Rectal smooth muscle tissue (tissue), 1 donor: Measurements from ENCODE around the gene COG5.
"Not testable (repeated sequence)": the region's sequence is repeated elsewhere in the genome, so short reads cannot be mapped to it uniquely, and the experiment has no call there.

Experiments
- H3K27ac ChIP-seq: one replicate; pipeline ENCODE4 v1.7.0; 2013; ENCODE audit warnings: low read depth, low read length, inconsistent platforms
- H3K27me3 ChIP-seq: one replicate; pipeline ENCODE4 v1.7.0; 2013; ENCODE audit warnings: low read length; ENCODE audit not compliant: control insufficient read depth, insufficient read depth
- H3K36me3 ChIP-seq: one replicate; pipeline ENCODE4 v1.7.0; 2013; ENCODE audit warnings: low read length; ENCODE audit not compliant: control insufficient read depth, insufficient read depth
- H3K4me1 ChIP-seq: one replicate; pipeline ENCODE4 v1.7.0; 2013; ENCODE audit warnings: low read length; ENCODE audit not compliant: control insufficient read depth, insufficient read depth
- H3K4me3 ChIP-seq: one replicate; pipeline ENCODE4 v1.7.0; 2013; ENCODE audit warnings: low read length
- H3K9ac ChIP-seq: one replicate; pipeline ENCODE4 v1.7.0; 2013; ENCODE audit warnings: low read length

Gene COG5

DNA sequence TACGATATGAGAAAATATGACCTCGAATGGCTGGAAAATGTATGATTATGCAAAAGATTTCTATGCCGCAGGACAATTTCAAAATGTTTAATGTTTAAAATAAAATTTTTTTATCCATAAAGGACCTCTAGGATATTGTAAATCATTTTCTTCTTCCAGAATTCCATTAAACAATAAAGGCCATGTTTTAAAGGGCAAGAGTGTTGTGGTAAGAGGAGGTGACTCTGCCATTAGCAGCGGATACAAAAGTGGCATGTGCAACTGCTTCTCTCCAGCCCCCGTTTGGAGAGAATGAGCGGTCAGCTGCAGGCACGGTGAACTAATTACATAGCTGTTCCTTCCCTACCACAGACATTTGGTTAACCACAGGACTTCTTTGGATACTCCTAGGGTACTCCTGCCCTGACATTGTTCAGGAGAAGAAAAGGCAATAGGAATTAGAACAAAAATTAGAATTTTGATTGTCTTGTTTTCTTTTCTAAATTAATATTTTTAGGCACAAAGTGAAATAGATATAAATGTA, 331.1 kb downstream of the COG5 start:
- H3K27me3 ChIP-seq, result no peaks in the 10 kb centered on the region
- no peaks in the 10 kb centered on the region for H3K36me3 ChIP-seq
- no peak overlapping the region for H3K9ac ChIP-seq
- no peaks in the 10 kb centered on the region for H3K4me1 ChIP-seq
- H3K27ac ChIP-seq, result no peak overlapping the region
- H3K4me3 ChIP-seq, result no peak overlapping the region

DNA sequence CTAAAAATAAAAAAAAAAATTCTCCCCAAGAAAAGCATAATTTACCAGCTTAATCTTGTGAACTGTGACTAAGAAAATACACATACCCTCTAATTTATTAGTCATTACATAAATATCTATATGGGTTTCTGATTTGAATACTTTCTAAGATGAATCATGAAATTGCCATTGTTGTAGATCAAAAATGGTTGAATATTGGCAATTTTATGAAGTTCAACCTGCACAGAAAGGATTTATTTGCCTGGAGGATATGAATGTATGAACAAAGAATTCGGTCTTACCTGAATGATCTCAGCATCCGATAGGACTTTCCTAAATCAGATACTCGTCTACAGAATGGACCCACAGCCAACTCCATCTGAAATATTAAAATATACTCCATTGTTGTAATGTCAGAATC, 333.4 kb downstream of the COG5 start:
- H3K4me1 ChIP-seq, result no peaks in the 10 kb centered on the region
- peaks cover 2% of the 10 kb centered on the region for H3K36me3 ChIP-seq
- H3K4me3 ChIP-seq, result no peak overlapping the region
- H3K9ac ChIP-seq, result no peak overlapping the region
- no peak overlapping the region for H3K27ac ChIP-seq
- H3K27me3 ChIP-seq, result no peaks in the 10 kb centered on the region

DNA sequence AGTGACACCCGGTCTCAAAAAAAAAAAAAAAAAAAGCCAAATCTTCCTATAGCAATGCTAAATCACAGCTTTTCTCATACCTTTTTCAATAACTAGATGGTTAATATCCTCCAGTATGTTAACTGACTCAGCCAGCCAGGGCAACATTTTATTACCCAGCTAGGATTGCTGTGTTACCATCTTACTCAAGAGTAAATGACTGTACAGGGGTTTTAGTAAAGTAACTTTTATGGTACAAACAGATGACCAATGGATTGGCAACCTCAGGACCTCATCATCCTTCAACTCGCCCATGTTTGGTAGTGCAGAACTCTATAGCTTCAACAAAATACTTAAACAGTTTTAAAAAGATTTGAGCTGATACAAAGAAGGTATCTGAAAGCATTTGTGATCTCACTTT, 335.4 kb downstream of the COG5 start:
- H3K27ac ChIP-seq, result no peak overlapping the region
- H3K27me3 ChIP-seq, result no peaks in the 10 kb centered on the region
- H3K4me1 ChIP-seq, result no peaks in the 10 kb centered on the region
- peaks cover 2% of the 10 kb centered on the region for H3K36me3 ChIP-seq
- no peak overlapping the region for H3K4me3 ChIP-seq
- H3K9ac ChIP-seq, result no peak overlapping the region

DNA sequence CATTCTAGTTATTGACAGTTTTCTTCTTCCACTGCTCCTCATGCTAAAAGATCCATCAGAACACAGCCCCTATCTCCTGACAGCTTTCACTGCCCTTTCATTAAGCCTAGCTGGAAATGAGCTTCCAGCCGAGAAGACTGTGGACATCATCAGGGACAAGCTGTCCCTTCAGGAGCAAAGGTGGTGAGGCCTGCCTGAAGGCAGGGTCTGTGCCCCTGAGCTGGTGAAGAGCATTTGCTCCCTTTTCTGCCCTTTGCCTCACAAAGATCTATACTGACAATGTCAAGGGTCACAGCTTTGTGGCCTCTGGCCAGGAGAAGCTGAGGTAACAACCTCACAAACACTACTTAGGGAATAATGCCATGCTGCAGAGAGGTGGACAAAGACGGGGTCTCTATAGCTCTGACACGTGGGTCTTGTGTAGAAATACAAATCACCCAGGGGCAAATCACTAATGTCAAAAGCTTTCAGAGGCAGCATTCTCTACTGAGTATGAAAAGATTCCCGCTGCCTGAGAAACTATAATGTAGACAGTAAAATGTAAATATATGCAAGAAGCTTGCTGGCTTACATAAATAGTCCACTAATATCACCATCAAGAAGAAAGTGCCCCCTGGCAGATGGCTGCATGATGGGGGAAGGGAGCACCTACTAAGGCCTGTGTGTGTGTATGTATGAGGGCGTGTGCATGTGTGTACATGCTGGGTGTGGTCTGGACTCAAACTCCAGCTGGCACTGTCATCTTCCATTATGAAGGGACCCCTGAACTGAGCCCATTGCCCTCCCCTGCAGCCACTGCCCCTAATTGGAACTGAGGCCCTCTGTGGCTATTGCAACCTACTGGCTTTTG, 339.1 kb downstream of the COG5 start:
- no peak overlapping the region for H3K4me3 ChIP-seq
- H3K9ac ChIP-seq, result no peak overlapping the region
- H3K27me3 ChIP-seq, result no peaks in the 10 kb centered on the region
- no peaks in the 10 kb centered on the region for H3K4me1 ChIP-seq
- peaks cover 2% of the 10 kb centered on the region for H3K36me3 ChIP-seq
- H3K27ac ChIP-seq, result no peak overlapping the region

DNA sequence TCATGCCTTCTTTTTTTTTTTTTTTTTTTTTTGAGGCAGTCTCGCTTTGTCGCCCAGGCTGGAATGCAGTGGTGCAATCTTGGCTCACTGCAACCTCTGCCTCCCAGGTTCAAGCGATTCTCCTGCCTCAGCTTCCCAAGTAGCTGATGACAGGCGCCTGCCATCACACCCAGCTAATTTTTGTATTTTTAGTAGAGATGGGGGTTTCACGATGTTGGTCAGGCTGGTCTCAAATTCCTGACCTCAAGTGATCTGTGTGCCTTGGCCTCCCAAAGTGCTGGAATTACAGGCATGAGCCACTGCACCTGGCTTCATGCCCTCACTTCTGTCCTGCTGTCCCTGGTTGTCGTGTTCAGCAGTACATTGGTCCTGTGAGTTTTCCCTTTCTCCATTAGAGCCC, 342.9 kb downstream of the COG5 start:
- not testable (repeated sequence) for H3K4me3 ChIP-seq, H3K9ac ChIP-seq, H3K27ac ChIP-seq, H3K27me3 ChIP-seq, H3K4me1 ChIP-seq, H3K36me3 ChIP-seq

DNA sequence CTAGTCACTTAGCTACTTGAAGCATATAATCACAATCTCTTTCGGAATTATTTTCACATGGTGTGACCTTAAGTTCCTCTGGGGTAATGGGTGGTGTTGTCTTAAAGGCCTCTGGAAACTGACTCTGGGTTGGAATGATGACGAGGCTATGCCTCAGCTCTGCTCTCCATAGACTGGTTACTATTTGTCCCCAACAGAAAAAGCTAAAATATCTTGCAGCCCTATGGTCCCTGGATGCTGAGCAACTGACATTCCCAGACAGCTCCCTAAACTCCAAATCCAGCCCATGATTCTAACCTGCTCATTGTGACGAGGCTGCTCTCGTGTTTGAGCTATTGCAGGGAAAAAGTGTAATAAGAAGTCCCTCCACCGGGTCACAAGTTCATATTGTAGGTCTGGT, 343.4 kb downstream of the COG5 start:
- Histone ChIP-seq H3K9ac (no peak overlapping the region), H3K27ac (no peak overlapping the region), H3K4me3 (no peak overlapping the region), H3K4me1 (no peaks in the 10 kb centered on the region), H3K27me3 (no peaks in the 10 kb centered on the region), H3K36me3 (no peaks in the 10 kb centered on the region)

DNA sequence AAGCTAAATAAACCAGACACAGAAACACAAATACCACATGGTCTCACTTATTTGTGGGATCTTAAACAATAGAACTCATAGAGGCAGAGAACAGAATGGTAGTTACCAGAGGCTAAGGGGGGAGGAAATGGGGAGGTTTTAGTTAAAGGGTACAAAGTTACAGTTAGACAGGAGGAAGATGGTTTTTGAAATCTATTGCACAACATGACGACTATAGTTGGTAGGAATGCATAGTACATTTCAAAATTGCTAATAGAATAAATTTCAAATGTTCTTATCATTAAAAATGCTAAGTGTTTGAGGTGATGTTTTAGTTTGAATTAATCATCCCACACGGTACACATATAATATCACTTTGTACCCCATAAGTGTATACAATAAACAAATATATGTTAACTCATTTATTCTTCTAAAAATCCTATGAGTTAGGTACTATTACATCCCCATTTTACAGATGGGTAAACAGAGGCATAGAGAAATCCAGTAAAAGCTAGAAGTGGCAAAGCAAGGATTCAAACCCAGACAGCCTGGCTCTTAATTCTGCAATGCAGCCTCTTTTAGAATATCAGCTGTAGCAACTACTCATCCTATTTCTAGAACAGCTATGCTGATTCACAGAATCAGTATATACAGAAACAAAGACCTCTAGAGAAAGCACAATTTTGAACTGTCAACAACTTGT, 344.0 kb downstream of the COG5 start:
- no peak overlapping the region for H3K9ac ChIP-seq
- H3K4me3 ChIP-seq, result no peak overlapping the region
- no peaks in the 10 kb centered on the region for H3K36me3 ChIP-seq
- no peaks in the 10 kb centered on the region for H3K27me3 ChIP-seq
- no peaks in the 10 kb centered on the region for H3K4me1 ChIP-seq
- no peak overlapping the region for H3K27ac ChIP-seq

DNA sequence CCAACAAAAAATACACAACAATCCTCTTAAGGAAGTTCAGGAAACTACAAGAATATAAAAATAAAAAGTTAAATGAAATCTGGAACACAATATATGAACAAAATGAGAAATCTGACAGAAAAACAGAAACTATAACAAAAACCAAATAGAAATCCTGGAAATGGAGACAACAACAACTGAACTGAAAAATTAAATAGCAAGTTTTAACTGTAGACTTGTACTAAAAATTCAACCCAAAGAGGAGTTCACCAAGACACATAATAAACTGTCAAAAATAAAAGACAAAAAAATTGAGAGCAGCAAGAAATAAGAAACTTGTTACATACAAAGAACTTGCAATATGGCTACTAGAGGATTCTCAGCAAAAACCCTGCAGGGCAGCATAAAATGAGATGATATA, 349.8 kb downstream of the COG5 start:
- no peaks in the 10 kb centered on the region for H3K27me3 ChIP-seq
- H3K9ac ChIP-seq, result no peak overlapping the region
- H3K27ac ChIP-seq, result no peak overlapping the region
- H3K4me3 ChIP-seq, result no peak overlapping the region
- no peaks in the 10 kb centered on the region for H3K4me1 ChIP-seq
- peaks cover 10% of the 10 kb centered on the region for H3K36me3 ChIP-seq

DNA sequence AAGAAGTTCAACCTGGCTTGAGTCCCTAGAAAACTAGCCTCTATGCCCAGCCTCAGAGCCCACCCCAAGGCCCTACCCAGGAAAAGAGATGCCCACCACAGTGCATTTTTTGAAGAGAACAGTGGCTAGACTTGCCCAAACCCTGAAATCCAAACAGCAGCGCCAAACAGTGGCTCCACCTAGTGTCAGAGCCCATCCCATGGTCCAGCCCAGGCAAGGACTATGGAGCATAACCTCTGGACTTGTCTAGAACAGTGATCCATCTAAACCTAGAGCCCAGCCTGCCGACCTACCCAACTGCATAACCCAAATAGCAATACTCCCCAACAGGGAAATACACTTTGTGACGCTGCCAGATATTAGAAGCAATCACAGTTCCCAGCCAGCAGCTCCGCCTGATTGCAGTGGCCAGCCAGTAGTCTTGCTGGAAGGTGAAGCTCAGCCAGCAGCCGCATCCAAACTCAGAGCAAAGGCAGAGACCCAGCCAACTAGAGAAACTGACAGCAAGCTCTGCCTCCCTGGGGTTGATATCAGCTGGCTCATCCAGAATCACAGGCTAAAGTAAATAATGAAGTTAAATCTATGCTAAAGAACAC, 350.4 kb downstream of the COG5 start:
- Histone ChIP-seq H3K9ac (no peak overlapping the region), H3K27me3 (no peaks in the 10 kb centered on the region), H3K4me3 (no peak overlapping the region), H3K36me3 (peaks cover 10% of the 10 kb centered on the region), H3K27ac (no peak overlapping the region), H3K4me1 (peaks cover 3% of the 10 kb centered on the region)

DNA sequence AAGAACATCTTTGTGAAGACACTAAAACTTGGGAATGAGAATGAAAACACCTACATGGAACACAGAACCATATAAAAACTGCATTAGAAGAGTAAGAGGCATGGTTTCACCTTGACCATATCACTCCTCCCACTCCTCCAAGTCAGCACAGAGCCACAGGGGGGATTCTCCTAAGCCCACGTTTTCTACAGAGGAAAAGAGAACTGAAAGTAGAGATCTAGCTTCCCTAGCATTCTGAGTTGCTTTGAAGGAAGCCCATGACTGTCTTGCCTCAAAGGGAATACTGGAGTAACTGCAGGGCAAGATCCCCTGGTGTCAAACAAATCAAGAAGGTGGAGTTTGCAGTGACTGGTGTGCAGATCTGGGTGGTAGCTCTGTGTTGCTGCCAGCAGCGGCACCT, 351.0 kb downstream of the COG5 start:
- no peak overlapping the region for H3K27ac ChIP-seq
- no peaks in the 10 kb centered on the region for H3K27me3 ChIP-seq
- no peak overlapping the region for H3K4me3 ChIP-seq
- peaks cover 3% of the 10 kb centered on the region for H3K4me1 ChIP-seq
- H3K36me3 ChIP-seq, result peaks cover 10% of the 10 kb centered on the region
- no peak overlapping the region for H3K9ac ChIP-seq

DNA sequence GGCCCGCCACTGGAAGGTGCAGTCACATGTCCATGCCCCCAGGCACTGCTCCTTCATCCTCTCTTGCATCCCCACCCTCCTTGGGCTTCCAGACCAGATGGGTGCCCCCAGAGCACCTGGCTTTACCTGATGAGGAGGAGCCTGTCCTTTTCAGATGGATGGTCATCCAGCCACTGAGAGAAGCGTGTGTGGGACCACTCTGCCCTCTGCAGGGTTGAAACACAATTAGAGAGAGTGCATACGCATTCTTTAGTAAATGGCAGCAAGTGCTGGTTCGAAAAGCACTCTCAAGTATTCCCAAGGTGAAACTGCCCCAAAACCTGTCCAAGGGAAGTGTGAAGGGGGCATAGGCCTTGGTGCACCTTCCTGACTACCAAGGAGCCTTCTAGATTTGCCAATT, 353.3 kb downstream of the COG5 start:
- no peak overlapping the region for H3K27ac ChIP-seq
- peaks cover 3% of the 10 kb centered on the region for H3K4me1 ChIP-seq
- H3K27me3 ChIP-seq, result no peaks in the 10 kb centered on the region
- peaks cover 11% of the 10 kb centered on the region for H3K36me3 ChIP-seq
- no peak overlapping the region for H3K4me3 ChIP-seq
- no peak overlapping the region for H3K9ac ChIP-seq

DNA sequence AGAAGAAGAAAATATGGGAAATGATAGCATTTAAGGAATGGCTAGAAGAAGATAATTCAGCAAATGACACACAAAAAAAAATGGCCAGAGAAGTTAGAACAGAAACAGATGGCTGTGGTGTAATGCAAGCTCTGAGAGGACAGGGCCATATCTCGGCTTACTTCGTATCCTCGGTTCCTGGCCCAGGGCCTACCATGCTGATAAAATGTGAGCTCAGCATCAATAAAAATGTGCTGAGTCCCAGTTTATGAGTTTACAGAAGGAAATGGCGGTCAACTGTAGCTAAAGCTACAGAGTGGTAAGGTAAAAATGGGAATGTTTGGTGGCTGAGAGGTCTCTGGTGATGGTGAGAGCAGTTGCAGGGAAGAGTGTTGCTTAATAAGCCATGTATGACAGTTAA, 354.2 kb downstream of the COG5 start:
- H3K36me3 ChIP-seq, result peaks cover 14% of the 10 kb centered on the region
- no peaks in the 10 kb centered on the region for H3K27me3 ChIP-seq
- peaks cover 3% of the 10 kb centered on the region for H3K4me1 ChIP-seq
- H3K9ac ChIP-seq, result no peak overlapping the region
- H3K27ac ChIP-seq, result no peak overlapping the region
- H3K4me3 ChIP-seq, result no peak overlapping the region
